Measurements from ENCODE around the gene ANKK1. TPM values are rescaled to one million over a fixed set of nuclear protein-coding genes. Genes with fewer than 3 reads are reported as not detected.

Gene ANKK1
- total RNA-seq, 4 donors from 2014 or later = 0.30 to 2.1 (median 1.7) TPM

DNA sequence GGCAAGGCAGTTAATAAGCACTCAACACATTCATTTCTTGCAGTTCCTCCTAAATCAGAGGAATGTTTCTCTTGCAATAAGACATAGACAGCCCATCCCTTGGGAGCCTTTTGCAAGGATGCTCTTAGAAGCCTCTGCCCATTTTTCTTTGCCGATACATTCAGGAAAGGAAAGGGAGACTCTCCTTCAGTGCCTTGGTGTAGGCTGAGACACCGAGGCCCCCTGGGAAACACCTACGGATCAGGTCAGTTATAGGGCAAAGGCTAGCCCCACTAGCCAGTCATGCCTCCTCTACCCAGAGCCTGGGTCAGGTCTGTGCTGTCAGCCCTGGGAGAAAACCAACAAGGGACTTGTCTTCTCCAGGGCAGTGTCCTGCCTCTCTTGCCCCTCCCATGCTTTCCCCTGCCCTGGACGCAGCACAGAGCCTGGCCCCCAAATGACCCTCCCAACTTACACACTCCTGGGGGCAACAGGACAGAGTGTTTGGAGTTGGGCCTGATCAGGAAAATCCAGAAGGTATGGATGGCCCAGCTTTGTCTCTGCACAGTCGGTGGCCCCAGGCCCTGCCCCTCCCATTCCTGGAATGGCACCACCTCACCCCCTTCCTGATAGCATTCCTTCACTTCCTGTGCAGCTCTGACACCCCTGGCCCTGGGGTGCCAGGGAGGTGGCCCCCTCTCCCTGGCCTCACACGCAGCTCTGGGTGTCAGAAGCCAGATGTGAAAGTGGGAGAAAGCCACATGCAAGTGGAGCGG is 18.3 kb downstream of the ANKK1 start:
- no peaks in the 10 kb centered on the region for H3K27me3 ChIP-seq
- 64 to 75% methylated on average over 5 to 7 of the region's 7 CpGs for whole genome bisulfite sequencing, 2 donors
- H3K27ac ChIP-seq = no peak overlapping the region
- no peaks in the 10 kb centered on the region for H3K4me1 ChIP-seq
- no peaks in the 10 kb centered on the region for H3K36me3 ChIP-seq
- H3K4me3 ChIP-seq = no peak overlapping the region
- DNase-seq (ENCODE audit: low spot score in 2 of 2) = no peak
- no peak for TF ChIP-seq EP300 (IDR thresholded peaks at IDR 0.05)
- TF ChIP-seq, protein P1, sequence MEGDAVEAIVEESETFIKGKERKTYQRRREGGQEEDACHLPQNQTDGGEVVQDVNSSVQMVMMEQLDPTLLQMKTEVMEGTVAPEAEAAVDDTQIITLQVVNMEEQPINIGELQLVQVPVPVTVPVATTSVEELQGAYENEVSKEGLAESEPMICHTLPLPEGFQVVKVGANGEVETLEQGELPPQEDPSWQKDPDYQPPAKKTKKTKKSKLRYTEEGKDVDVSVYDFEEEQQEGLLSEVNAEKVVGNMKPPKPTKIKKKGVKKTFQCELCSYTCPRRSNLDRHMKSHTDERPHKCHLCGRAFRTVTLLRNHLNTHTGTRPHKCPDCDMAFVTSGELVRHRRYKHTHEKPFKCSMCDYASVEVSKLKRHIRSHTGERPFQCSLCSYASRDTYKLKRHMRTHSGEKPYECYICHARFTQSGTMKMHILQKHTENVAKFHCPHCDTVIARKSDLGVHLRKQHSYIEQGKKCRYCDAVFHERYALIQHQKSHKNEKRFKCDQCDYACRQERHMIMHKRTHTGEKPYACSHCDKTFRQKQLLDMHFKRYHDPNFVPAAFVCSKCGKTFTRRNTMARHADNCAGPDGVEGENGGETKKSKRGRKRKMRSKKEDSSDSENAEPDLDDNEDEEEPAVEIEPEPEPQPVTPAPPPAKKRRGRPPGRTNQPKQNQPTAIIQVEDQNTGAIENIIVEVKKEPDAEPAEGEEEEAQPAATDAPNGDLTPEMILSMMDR (IDR thresholded peaks at IDR 0.05) = no peak
- TF ChIP-seq POLR2A (IDR thresholded peaks at IDR 0.05) = no peak
- no peaks in the 10 kb centered on the region for H3K9me3 ChIP-seq

DNA sequence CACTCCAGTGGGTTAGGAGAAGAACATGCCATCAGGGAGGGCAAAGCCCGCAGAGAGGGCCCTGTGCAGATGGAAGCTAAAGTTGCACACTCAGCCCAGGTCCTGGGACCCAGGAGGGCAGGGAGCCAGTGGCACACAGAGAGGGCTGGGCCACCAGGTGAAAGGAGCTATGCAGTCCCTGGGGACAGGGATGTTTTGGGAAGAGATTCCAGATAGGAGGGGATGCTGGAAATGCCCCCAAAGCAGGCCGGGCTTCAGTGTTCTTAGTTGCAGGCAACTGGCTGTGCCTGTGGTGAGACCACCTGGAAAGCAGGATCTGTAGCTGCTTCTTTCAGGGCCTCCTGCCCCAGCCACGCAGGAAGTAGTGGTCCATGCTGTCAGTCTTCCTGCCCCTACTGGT is 19.6 kb downstream of the ANKK1 start:
- no peak for DNase-seq (ENCODE audit: low spot score in 2 of 2)
- no peaks in the 10 kb centered on the region for H3K27me3 ChIP-seq
- WGBS, 2 donors = 77 to 89% methylated on average over 2 to 3 of the region's 3 CpGs
- no peaks in the 10 kb centered on the region for H3K4me1 ChIP-seq
- TF ChIP-seq EP300 (IDR thresholded peaks at IDR 0.05) = no peak
- no peak overlapping the region for H3K27ac ChIP-seq
- H3K36me3 ChIP-seq = no peaks in the 10 kb centered on the region
- no peak overlapping the region for H3K4me3 ChIP-seq
- no peaks in the 10 kb centered on the region for H3K9me3 ChIP-seq

DNA sequence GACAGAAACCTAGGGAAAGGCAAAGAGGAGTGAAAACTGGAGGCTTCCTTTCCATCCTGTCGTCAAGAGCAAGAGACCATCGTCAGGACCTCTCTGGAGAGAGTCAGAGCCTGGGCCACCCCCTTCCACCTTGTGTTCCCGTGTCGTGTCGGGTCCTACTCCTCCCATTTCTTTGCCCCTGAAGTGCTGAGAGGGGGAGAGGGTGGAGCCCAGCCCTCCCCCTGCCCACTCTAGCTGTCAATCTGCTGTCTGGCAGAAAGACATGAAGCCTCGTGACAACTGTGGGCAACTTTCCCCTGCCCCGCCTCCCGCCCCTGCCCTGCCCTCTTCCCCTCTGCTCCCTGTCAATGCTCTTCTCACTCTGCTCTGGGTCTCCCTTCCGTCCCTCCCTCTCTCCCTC is 20.6 kb downstream of the ANKK1 start:
- TF ChIP-seq, protein P1 (IDR thresholded peaks at IDR 0.05) = no peak
- TF ChIP-seq EP300 (IDR thresholded peaks at IDR 0.05) (no peak), POLR2A (IDR thresholded peaks at IDR 0.05) (no peak)
- H3K4me1 ChIP-seq = no peaks in the 10 kb centered on the region
- H3K27ac ChIP-seq = no peak overlapping the region
- no peaks in the 10 kb centered on the region for H3K36me3 ChIP-seq
- no peak for DNase-seq (ENCODE audit: low spot score in 2 of 2)
- H3K4me3 ChIP-seq = no peak overlapping the region
- 41% methylated on average over 9 of the region's 9 CpGs for WGBS, 2 donors
- no peaks in the 10 kb centered on the region for H3K9me3 ChIP-seq
- H3K27me3 ChIP-seq = no peaks in the 10 kb centered on the region

DNA sequence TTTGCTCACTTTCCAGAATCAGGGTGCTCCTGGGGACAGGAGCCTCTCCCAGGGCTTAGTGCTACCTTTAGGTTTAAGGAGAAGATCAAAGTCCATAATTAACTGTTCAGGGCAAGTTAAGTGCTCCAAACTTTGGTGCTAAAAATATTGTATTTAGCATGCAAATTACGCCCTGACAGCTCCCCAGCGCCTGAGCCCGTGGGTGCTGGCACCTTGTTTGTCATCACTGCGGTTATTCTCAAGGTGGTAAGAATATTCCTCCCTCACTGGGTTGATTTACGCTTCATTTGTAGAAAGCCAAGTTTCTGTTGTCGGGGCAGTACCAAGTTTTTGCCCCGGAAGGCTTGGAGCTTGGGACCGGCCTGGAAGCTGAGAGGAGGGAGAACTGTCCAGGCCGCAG is 21.3 kb downstream of the ANKK1 start:
- H3K4me3 ChIP-seq = no peak overlapping the region
- TF ChIP-seq EP300 (IDR thresholded peaks at IDR 0.05) (no peak), POLR2A (IDR thresholded peaks at IDR 0.05) (no peak)
- TF ChIP-seq, protein P1 (IDR thresholded peaks at IDR 0.05) = no peak
- WGBS, 2 donors = 91 to 97% methylated on average over 9 of the region's 9 CpGs
- H3K9me3 ChIP-seq = no peaks in the 10 kb centered on the region
- H3K27me3 ChIP-seq = no peaks in the 10 kb centered on the region
- no peaks in the 10 kb centered on the region for H3K36me3 ChIP-seq
- no peaks in the 10 kb centered on the region for H3K4me1 ChIP-seq
- DNase-seq (ENCODE audit: low spot score in 2 of 2) = no peak
- H3K27ac ChIP-seq = no peak overlapping the region

DNA sequence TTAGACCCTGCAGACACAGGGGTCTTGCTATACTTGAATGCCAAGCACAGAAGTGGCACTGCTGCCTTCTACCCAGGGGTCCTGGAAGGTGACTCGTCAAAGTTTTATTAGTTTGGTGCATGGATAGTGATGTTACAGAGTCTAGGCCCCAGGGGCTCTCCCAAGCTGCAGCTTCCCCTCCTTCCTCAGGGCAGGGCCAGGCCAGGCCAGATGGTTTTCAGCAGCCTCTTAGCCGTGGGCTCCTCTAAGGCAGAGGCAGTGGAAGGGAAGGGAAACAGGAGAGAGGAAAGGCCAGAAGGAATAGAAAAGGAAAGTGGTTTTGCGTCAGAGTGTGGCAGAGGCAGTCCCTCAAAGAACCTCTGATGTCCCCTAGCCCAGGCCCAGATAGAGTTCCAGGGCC is 21.9 kb downstream of the ANKK1 start:
- Histone ChIP-seq H3K27me3 (no peaks in the 10 kb centered on the region), H3K27ac (no peak overlapping the region), H3K36me3 (no peaks in the 10 kb centered on the region), H3K9me3 (no peaks in the 10 kb centered on the region), H3K4me3 (no peak overlapping the region), H3K4me1 (no peaks in the 10 kb centered on the region)
- no peak for TF ChIP-seq POLR2A (IDR thresholded peaks at IDR 0.05)
- WGBS, 2 donors = 57 to 75% methylated on average over 3 of the region's 3 CpGs
- DNase-seq (ENCODE audit: low spot score in 2 of 2) = no peak

DNA sequence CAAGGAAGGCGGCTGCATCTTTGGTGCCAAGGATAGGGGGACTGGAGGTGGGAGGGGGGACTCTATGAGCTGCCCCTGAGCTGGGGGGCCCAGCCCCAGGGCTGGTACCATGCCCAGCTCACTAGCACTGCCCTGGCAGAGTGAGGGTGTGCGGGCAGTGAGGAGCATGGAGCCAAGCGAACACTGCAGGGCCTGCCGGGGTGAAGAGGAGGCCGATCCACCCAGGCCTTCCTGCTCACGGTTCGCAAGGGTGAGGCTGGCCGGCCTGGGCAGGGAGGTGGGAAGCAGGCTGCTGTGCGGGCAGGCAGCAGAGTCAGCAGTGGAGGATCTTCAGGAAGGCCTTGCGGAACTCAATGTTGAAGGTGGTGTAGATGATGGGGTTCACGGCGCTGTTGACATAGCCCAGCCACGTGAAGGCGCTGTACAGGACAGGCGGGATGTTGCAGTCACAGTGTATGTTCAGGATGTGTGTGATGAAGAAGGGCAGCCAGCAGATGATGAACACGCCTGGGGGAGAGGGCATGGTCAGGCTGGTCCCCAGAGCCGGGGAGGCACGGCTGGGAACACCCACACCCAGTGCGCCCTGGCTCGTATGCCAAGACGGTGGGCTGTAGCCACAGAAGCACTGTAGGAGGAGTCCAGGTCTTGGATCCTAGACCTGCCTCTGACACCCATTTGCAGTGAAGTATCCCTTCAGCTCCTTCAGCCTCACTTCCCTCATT is 23.0 kb downstream of the ANKK1 start:
- Histone ChIP-seq H3K27ac (no peak overlapping the region), H3K9me3 (no peaks in the 10 kb centered on the region), H3K36me3 (no peaks in the 10 kb centered on the region), H3K4me1 (no peaks in the 10 kb centered on the region), H3K4me3 (no peak overlapping the region), H3K27me3 (no peaks in the 10 kb centered on the region)
- TF ChIP-seq, protein P1 (IDR thresholded peaks at IDR 0.05) = no peak
- no peak for TF ChIP-seq POLR2A (IDR thresholded peaks at IDR 0.05)
- no peak for TF ChIP-seq EP300 (IDR thresholded peaks at IDR 0.05)
- DNase-seq (ENCODE audit: low spot score in 2 of 2) = no peak
- WGBS, 2 donors = 90 to 92% methylated on average over 19 to 21 of the region's 21 CpGs
